HK-2 (cell line): ENCODE results near the gene SLC30A3.
"Not testable (repeated sequence)": the region's sequence is repeated elsewhere in the genome, so short reads cannot be mapped to it uniquely, and the experiment has no call there.

ENCODE experiments used
- DNase-seq: peaks from one replicate; pipeline ENCODE4 v3.0.0-alpha.2; 2018; ENCODE audit not compliant: unreplicated experiment

SLC30A3 gene

GRCh38 chr2:27285481-27285880, 22.6 kb upstream of the SLC30A3 start:
- DNase-seq = no peak

- no peak for DNase-seq
Measured at GRCh38 chr2:27284996-27285395, 22.1 kb upstream of the SLC30A3 start.

DNA sequence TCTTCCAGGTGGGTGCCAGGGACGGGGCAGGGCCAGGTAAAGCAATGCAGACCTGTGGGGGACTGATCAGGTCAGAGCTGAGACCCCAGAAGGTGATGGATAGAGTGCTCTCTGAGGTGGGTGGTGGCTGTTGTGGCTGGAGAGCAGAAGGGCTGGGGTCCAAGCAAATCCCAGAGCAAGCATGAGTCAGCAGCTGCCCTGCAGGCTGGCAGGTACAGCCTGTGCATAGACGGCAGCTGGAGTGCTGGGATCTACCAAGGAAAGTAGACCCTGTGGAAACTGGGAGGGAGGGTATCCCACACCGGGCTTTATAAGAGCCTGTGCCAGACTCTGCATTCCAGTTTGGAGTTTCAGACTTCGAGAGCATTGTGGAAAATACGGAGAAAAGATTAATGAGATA, 20.0 kb upstream of the SLC30A3 start:
- DNase-seq = no peak

DNA sequence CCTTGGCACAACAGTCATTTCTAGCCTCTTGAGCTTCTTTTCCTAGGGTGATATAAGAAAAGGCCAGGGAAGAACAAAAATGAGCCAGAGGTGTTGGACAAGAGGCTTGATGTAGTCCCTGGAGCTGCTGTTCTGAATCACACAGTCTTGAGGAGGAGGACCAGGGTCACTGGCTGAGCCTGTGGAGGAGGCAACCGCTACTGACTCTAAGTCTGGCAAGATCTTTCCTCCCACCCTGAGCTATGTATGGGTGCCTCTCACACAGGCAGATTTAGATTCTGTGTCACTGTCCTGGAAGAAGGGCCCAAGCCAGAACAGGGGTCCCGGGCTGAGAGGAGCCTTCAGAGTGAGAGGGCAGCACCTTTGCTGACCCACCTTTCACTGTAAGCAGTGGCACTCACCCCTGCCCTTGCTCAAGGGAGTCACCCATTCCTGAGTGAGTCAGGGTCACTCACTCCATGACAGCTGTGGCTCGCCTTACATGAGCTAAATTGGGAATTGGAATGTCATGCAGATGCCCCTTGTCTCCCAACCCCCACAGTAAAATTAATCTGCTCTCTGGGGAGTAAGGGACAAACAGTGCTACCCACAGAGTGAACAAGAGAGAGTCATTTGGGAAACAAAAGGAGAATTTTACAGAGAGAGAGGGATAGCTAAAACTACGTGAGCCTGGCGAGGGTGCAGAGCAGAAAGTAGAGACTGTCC, 19.2 kb upstream of the SLC30A3 start, which contains the start of gene TRIM54:
TSS of gene TRIM54 (plus strand) at position 575 of the 705 bp plus-strand sequence. CDS start 303 bp downstream, outside the sequence.
- DNase-seq = no peak

- DNase-seq = no peak
Measured at GRCh38 chr2:27281442-27281841, 18.6 kb upstream of the SLC30A3 start.

GRCh38 chr2:27280826-27281225, 18.0 kb upstream of the SLC30A3 start:
- DNase-seq = no peak

GRCh38 chr2:27278010-27278409, 15.2 kb upstream of the SLC30A3 start:
- no peak for DNase-seq

- no peak for DNase-seq
Measured at GRCh38 chr2:27275211-27276150, 12.6 kb upstream of the SLC30A3 start, which contains the start of gene DNAJC5G. Gene DNAJC5G (plus strand): TSS chr2:27275433. CDS start chr2:27276729, 1,296 bp downstream.

DNA sequence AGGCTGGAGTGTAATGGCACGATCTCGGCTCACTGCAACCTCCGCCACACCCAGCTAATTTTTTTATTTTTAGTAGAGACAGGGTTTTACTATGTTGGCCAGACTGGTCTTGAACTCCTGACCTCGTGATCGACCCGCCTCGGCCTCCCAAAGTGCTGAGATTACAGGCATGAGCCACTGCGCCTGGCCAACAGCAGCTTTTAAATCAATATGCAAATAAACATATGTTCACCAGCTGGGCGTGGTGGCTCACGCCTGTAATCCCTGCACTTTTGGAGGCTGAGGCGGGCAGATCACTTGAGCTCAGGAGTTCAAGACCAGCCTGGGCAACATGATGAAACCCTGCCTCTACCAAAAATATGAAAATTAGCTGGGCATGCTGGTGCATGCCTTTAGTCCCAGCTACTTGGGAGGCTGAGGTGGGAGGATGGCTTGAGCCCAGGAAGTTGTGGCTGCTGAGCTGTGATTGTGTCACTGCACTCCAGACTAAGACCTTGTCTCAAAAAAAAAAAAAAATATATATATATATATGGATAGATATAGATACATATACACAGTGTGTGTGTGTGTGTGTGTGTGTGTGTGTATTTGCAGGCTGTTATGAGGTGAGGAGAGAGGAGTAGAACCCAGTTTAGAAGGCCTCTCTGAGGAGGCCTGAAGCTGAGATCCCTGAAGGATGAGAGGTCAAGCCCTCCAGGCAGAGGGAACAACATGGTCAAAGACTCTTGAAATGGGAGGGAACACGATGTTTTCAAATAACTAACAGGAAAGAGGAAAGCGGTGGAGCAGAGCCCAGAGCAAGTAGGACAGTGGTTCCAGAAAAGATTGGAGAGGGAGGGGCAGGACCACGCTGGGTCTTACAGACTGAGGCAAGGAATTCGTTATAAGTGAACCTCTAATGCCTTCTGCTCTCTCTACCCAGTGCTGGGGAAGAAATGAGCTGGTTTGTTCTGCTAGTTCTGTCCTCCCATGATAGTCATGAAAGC, 10.0 kb upstream of the SLC30A3 start:
- DNase-seq = not testable (repeated sequence)

- no peak for DNase-seq
Measured at GRCh38 chr2:27271631-27272340, 8.9 kb upstream of the SLC30A3 start.

DNA sequence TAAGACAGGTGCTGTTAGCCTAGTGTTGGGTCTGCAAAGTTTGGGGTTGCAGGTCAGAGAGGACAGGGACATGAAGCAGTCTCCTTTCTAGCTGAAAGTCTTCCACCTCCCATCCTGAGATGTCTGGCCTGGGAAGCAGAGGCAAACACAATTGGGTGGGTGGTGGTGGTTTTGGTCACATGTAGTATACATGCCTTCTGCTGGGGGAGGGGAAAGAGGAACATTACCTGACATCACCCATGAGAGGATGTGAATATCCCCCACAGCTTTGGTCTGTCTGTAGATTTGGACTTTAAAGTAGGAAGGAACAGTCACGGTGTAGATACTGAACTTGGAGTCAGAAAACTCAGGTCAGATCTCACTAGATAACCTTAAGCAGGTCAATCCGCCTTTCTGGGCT, 7.8 kb upstream of the SLC30A3 start:
- DNase-seq = no peak

- DNase-seq = no peak
Measured at GRCh38 chr2:27270131-27270530, 7.3 kb upstream of the SLC30A3 start.

DNA sequence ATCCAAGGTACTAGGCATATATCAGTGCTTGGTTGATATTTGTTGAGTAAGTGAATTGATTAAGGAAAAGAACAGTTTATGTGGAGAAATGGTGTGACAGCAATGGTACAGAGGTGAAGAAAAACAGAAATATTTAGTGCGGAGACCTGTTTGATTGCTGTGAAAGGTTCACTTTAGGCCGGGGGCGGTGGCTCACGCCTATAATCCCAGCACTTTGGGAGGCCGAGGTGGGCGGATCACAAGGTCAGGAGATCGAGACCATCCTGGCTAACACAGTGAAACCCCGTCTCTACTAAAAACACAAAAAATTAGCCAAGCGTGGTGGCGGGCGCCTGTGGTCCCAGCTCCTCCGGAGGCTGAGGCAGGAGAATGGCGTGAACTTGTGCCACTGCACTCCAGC, 5.4 kb upstream of the SLC30A3 start:
- not testable (repeated sequence) for DNase-seq

- no peak for DNase-seq
Measured at GRCh38 chr2:27265536-27265870, 2.7 kb upstream of the SLC30A3 start.

DNA sequence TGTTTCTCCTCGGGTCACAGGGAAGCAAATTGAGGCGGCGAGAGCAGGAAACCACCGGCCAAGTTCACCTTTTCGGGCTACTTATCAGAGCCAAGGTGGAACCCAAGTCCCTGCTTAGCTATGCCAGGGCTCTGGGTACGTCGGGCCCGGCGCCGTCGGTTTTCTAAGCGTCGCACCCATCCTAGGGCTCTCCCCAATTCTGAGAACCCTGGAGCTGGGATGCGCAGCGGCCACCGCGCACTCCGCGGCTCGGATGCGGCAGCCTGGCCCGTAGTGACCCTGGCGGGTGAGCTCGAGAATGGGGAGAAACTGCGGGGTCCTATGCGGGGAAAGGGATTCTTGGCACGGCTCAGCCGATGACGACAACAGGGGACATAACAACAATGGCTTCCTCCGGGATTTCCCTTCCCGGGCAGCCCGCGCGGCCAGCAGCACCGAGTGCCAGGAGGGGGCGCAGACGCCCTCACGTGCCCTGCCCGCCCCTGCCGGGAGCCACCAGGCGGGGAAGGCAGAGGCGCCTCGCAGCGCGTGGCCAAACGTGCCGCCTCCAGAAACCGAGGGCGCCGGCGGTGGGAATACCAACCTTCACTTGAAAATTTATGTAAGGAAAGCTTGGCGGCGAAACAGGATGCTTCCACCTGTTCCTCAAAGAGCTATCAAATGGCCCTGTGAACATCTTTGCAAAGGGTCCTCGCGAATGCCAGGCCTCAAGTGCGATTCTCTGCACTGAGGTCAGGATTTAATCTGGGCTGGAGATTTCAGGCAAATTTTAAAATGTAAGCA, 2.1 kb upstream of the SLC30A3 start:
- peak; percentile 58 for DNase-seq

GRCh38 chr2:27264253-27264752, 1.5 kb upstream of the SLC30A3 start:
- DNase-seq = no peak

DNA sequence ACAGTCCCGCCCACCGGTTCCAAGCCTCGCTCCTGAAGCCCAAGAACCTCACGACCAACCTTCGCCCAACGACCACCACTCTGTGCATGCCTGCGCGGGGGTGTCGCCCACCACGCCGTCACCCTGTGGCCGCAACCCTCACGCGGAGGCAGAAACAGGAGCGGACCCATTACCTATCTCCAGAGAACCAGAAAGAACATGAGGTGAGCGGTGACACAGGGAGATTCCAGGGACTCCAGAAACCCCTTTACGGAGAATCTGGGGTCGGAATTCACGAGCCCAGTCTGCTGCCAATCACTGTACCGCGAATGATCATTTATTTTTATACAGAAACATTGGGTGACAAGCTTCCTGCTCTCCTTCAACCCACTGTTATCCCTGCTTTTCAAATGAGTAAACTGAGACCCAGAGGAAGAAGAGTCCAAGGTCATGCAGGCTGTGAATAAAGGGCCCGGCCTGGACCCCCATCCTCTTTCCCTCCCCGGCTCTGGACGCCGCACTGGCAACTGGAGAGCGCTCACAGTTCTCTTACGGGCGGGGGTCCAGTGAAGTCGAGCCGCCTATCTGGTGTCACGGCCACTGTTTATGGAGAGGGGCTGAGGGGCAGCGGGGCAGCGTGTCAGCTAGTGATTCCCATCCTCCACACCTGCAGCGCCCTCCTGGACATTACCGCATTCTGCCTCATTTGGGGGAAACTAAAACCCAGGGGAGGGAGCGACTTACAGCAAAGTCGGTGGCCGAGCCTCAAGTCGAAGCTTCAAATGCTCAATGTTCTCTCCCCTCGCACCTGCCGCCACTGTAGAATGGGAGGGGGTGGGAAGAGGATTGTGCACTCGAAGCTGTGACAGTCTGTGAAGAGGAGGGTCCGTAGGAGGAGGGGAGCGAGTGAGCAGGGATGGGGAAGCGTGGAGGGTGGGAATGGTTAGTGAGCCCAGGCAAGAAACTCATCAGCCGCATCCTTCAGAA, 723 bp upstream of the SLC30A3 start:
- DNase-seq = no peak

DNA sequence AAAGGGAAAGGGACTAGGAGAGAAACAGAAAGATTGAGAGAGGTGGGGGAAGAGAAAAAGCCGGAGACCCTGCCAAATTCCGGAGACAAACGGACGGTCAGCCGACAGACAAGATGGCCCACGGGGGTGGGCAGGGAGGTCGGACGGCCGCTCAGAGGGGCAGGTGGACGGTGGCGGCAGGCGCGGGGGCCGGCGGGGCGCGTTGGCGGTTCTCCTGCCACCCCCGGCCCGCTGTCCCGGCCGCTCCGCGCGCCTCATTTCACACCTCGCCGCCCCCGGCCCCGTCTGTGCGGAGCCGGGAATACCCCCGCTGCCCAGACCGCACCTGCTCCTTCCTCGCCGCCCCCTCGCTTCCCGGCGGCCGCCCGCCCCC, 935 bp downstream of the SLC30A3 start:
- no peak for DNase-seq
